HUDEP-2 (cell line): ENCODE data around the gene GMNN.
"Not testable (repeated sequence)": the region's sequence is repeated elsewhere in the genome, so short reads cannot be mapped to it uniquely, and the experiment has no call there.

Experiments used
- DNase-seq, 76 experiments: peaks; one replicate each; lab custom pipeline; 2025; ENCODE audit not compliant: unreplicated experiment in 76 of 76; lab: John Stamatoyannopoulos, UW

GMNN gene

GRCh38 chr6:24761193-24761835 is 13.4 kb upstream of the GMNN start:
- DNase-seq, result peak in 46 of 76 experiments; percentile 19 to 62 (median 41)

GRCh38 chr6:24761851-24762250 is 12.9 kb upstream of the GMNN start:
- no peak for DNase-seq

GRCh38 chr6:24763578-24763977 is 11.2 kb upstream of the GMNN start:
- peak in 15 of 76 experiments; percentile 11 to 51 (median 27) for DNase-seq

- DNase-seq, result not testable (repeated sequence)
These were observed 9.6 kb upstream of the GMNN start for GRCh38 chr6:24764833-24765828.

- DNase-seq, result not testable (repeated sequence)
These were observed 8.8 kb upstream of the GMNN start for GRCh38 chr6:24765968-24766367.

GRCh38 chr6:24766680-24767462 is 7.9 kb upstream of the GMNN start:
- peak in 16 of 76 experiments; percentile 8 to 50 (median 30) for DNase-seq

GRCh38 chr6:24768361-24768760 is 6.4 kb upstream of the GMNN start:
- DNase-seq, result no peak

GRCh38 chr6:24775520-24776058 is 852 bp downstream of the GMNN start:
- peak in 1 of 76 experiments; percentile 21 for DNase-seq

- DNase-seq, result no peak
These were observed 2.5 kb downstream of the GMNN start for GRCh38 chr6:24777227-24777626.

- DNase-seq, result no peak
These were observed 3.4 kb downstream of the GMNN start for GRCh38 chr6:24778121-24778520.

- DNase-seq, result no peak
These were observed 4.1 kb downstream of the GMNN start for GRCh38 chr6:24778878-24779277.

- no peak for DNase-seq
These were observed 4.8 kb downstream of the GMNN start for GRCh38 chr6:24779416-24780016.

- DNase-seq, result no peak
These were observed 5.5 kb downstream of the GMNN start for GRCh38 chr6:24780206-24780605.

GRCh38 chr6:24788031-24788665 is 13.4 kb downstream of the GMNN start:
- DNase-seq, result no peak

- no peak for DNase-seq
These were observed 20.4 kb downstream of the GMNN start for GRCh38 chr6:24795106-24795505.

- no peak for DNase-seq
These were observed 22.0 kb downstream of the GMNN start for GRCh38 chr6:24796616-24797290.

- DNase-seq, result no peak
These were observed 23.0 kb downstream of the GMNN start for GRCh38 chr6:24797596-24798216.

GRCh38 chr6:24798740-24799540 is 24.2 kb downstream of the GMNN start, which contains the start of gene ARMH2:
Gene ARMH2 (minus strand): TSS chr6:24798917. CDS start chr6:24798857, 60 bp downstream.
- DNase-seq, result no peak
